IPS-20b (cell line): ENCODE results near the gene PSMC5.
"Not testable (repeated sequence)": the region's sequence is repeated elsewhere in the genome, so short reads cannot be mapped to it uniquely, and the experiment has no call there.

ENCODE experiments used
- H3K27ac ChIP-seq: one replicate; pipeline ENCODE4 v1.5.1; 2013; ENCODE audit warnings: low read length
- H3K27me3 ChIP-seq: 2 replicates; pipeline ENCODE4 v1.6.1; 2013; ENCODE audit warnings: mild to moderate bottlenecking, low read length, inconsistent platforms; ENCODE audit not compliant: insufficient read depth
- H3K36me3 ChIP-seq: 2 replicates; pipeline ENCODE4 v1.6.1; 2013; ENCODE audit warnings: low read depth, mild to moderate bottlenecking, inconsistent platforms, low read length, moderate library complexity; ENCODE audit not compliant: insufficient read depth
- H3K4me1 ChIP-seq: 2 replicates; pipeline ENCODE4 v1.6.1; 2013; ENCODE audit warnings: mild to moderate bottlenecking, control low read depth, inconsistent platforms, low read length, moderate library complexity; ENCODE audit not compliant: insufficient read depth
- H3K4me3 ChIP-seq: 2 replicates; pipeline ENCODE4 v1.5.1; 2013; ENCODE audit warnings: mild to moderate bottlenecking, low read length, inconsistent platforms
- H3K9ac ChIP-seq: 2 replicates; pipeline ENCODE4 v1.6.1; 2013; ENCODE audit warnings: low read depth, mild to moderate bottlenecking, inconsistent platforms, low read length, moderate library complexity
- H3K9me3 ChIP-seq: 2 replicates; pipeline ENCODE4 v1.6.1; 2013; ENCODE audit warnings: mild to moderate bottlenecking, low read depth, low read length, inconsistent platforms; ENCODE audit not compliant: insufficient read depth

PSMC5 gene

DNA sequence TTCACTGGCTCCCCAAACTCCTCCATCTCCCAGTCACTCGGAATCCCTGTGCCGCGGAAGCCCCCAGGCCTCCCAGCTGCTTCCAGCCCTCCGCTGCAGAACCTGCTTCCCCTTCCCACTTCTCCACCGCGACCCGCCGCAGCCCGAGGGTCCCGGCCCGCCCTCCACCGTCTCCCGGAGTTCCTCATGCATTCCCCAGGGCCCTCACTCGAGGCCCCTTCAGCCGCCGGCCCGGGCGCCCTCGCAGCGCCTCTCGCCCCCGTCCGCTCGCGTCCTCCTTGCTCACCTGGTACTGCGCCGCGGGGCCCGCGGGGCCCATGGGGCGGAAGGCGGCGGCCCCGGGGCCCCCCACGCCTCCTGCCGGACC is 14.9 kb downstream of the PSMC5 start:
- H3K9me3 ChIP-seq = no peaks in the 10 kb centered on the region
- H3K9ac ChIP-seq = peak overlapping the region; percentile 90
- peak overlapping the region; percentile 96 for H3K4me3 ChIP-seq
- H3K27ac ChIP-seq = no peak overlapping the region
- no peaks in the 10 kb centered on the region for H3K36me3 ChIP-seq
- peaks cover 21% of the 10 kb centered on the region for H3K27me3 ChIP-seq
- H3K4me1 ChIP-seq = peaks cover 25% of the 10 kb centered on the region

DNA sequence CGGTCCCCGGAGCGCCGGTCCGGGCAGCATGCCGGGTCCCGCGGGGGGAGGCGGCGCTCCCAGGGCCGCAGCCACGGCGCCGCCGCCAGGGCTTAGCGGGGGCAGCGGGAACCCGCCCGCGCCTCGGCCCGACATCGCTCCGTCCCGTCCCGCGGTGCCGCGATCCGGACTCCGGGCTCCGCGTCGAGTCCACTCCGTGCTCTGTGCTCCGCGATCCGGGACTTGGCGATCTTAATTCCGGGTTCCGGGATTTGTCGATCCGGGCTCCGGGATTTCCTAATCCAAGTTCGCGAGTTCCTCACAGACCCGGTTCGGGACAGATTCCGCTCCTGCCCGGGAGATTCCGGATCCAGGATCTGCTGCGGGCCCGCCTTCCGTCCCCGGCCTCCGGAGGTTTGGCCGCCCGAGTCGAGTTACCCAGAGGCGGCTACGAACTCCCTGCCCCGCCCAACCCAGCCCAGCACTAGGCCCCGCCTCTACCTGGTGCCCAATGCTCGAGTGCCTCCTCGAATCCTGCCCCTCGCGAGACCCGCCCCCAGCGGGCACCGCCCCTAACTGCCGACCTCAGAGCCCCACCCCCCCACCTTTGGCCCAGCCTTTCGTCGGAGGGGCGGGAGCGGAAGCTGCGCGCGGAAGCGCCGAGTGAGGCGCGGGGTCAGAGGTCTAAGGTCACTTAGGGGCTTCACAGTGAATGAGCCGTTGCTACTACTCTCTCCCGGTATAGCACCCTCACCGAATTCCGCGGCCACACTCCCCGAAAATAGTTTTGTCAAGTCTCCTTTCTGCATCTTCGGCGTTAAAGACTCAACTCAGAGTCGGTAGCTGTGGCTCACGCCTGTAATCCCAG is 15.5 kb downstream of the PSMC5 start, which contains the start of gene SMARCD2:
Gene SMARCD2, minus strand, starts transcription at position 146 of the 847 bp plus-strand sequence. Its CDS starts 11 bp downstream, at position 135.
- Histone ChIP-seq H3K36me3 (no peaks in the 10 kb centered on the region), H3K27ac (no peak within 1 kb of the TSS)

DNA sequence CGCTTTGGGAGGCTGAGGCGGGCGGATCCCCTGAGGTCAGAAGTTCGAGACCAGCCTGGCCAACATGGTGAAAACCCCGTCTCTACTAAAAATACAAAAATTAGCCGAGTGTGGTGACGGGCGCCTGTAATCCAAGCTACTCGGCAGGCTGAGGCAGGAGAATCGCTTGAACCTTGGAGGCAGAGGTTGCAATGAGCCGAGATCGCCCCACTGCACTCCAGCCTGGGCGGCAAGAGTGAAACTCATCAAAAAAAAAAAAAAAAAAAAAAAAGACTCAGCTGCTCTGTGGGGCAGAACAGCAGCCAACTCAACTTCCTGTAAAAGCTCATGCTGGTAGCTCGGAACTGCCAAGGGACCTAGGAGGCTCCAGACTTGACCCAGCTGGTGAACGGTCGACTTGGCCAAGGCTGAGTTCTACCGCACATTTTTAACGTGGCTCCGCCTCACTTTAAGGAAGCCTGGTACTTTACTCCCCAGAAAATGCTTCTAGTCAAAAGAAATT is 16.2 kb downstream of the PSMC5 start:
- peak overlapping the region; percentile 59; the same call in 1 of the 2 replicates for H3K9ac ChIP-seq
- peaks cover 34% of the 10 kb centered on the region for H3K27me3 ChIP-seq
- H3K36me3 ChIP-seq, H3K27ac ChIP-seq, H3K9me3 ChIP-seq: not testable (repeated sequence)
- peaks cover 20% of the 10 kb centered on the region for H3K4me1 ChIP-seq
- peak overlapping the region; percentile 83 for H3K4me3 ChIP-seq

More for the DNA sequence above, 15.5 kb downstream of the PSMC5 start, which contains the start of gene SMARCD2:
- Histone ChIP-seq H3K4me3 (peak within 1 kb of the TSS; percentile 96), H3K27me3 (peaks cover 27% of the 10 kb centered on the region), H3K4me1 (peaks cover 25% of the 10 kb centered on the region), H3K9me3 (no peaks in the 10 kb centered on the region), H3K9ac (peak within 1 kb of the TSS; percentile 90)

DNA sequence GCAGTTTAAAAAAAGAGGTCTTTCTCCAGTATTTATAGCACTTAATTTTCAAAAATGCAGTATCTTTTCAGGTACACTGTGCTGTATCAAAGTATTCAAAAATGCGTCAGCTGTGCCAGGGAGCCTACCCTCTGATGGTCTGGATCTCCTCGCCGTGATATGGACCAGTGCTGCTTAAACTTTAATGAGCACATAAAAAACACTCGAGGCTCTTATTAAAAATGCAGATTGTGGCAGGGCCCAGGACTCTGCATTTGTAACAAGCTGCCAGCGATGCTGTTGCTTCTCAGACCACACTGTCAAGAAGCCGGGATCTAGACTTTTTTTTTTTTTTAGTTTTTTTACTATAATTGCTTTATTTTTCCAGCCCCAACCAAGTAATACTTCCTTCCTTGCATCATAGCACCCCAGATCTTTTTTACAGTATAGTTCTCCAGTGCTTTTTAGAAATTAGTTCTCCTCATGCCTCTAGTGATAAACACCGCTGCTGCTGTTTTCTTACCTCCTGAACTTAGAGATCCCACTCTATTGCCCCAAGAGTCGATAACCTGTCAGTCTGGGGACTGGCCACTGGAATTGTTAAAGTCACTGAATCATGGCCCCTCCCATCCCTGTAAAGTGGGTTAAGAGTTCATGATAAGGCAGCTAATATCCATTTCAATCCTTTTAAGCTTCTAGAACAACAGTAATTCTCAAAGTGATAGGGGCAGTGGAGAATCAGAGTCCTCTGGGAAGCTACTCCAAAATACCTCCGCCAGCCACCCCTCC is 16.9 kb downstream of the PSMC5 start:
- Histone ChIP-seq H3K27me3 (peaks cover 40% of the 10 kb centered on the region), H3K9me3 (peaks cover 7% of the 10 kb centered on the region; the same call in 1 of the 2 replicates), H3K27ac (no peak overlapping the region), H3K4me3 (0 out of 2 replicates have a peak overlapping the region, but pooled peaks have one; percentile 83), H3K4me1 (peaks cover 13% of the 10 kb centered on the region), H3K36me3 (no peaks in the 10 kb centered on the region), H3K9ac (no peak overlapping the region)

DNA sequence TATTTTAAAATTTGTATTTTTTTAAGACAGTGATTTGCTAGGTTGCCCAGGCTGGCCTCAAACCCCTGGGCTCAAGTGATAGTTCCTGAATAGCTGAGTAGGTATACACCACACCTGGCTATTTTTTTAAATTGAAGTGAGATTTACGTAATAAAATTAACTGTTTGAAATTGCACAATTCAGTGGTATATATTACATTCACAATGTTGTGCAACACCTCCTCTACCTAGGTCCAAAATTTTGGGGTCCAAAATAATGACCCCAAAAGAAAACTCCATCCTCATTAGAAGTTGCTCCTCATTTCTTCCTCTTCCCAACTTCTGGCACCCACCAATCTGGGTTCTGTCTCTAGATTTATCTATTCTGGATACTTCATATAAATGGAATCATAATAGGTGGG is 18.3 kb downstream of the PSMC5 start:
- Histone ChIP-seq H3K36me3 (no peaks in the 10 kb centered on the region), H3K27ac (no peak overlapping the region), H3K27me3 (peaks cover 48% of the 10 kb centered on the region), H3K4me3 (no peak overlapping the region), H3K9me3 (peaks cover 7% of the 10 kb centered on the region; the same call in 1 of the 2 replicates), H3K9ac (no peak overlapping the region), H3K4me1 (peaks cover 9% of the 10 kb centered on the region)

DNA sequence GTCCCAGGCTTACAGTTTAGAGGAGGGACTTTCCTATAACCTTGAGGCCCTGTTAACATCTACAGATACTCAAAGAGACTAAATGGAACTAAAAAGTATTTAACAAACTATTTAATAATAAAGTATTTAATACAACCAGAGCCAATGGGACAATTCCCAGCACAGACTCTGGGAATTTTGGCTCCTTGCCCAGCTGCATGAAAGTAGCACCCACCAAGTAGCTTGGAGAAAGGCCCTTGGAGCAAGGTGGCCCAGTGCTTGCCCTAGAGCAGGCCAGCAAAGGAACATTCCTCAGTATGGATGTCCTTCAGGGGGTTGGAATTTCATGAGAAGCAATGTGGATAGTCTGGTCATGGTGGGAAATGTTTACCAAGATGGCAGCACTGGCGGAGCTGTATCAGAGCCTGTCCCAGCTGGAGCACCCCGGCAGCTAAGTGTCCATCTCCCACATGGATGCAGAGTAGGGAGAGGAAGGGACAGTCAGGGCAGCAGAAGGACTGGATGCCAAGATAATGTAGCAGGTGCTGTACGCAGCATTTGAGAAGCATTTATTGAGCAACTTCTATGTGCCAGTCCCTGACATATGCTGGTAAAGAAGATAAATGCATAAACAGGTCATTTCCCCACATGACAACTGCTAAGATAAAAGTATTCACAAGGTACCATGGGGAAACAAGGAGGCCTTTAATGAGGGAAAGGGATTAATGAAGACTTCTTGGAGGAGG is 20.5 kb downstream of the PSMC5 start:
- no peaks in the 10 kb centered on the region for H3K36me3 ChIP-seq
- peaks cover 48% of the 10 kb centered on the region for H3K27me3 ChIP-seq
- H3K9me3 ChIP-seq = peaks cover 7% of the 10 kb centered on the region; the same call in 1 of the 2 replicates
- no peak overlapping the region for H3K9ac ChIP-seq
- no peak overlapping the region for H3K27ac ChIP-seq
- H3K4me1 ChIP-seq = no peaks in the 10 kb centered on the region
- H3K4me3 ChIP-seq = no peak overlapping the region

DNA sequence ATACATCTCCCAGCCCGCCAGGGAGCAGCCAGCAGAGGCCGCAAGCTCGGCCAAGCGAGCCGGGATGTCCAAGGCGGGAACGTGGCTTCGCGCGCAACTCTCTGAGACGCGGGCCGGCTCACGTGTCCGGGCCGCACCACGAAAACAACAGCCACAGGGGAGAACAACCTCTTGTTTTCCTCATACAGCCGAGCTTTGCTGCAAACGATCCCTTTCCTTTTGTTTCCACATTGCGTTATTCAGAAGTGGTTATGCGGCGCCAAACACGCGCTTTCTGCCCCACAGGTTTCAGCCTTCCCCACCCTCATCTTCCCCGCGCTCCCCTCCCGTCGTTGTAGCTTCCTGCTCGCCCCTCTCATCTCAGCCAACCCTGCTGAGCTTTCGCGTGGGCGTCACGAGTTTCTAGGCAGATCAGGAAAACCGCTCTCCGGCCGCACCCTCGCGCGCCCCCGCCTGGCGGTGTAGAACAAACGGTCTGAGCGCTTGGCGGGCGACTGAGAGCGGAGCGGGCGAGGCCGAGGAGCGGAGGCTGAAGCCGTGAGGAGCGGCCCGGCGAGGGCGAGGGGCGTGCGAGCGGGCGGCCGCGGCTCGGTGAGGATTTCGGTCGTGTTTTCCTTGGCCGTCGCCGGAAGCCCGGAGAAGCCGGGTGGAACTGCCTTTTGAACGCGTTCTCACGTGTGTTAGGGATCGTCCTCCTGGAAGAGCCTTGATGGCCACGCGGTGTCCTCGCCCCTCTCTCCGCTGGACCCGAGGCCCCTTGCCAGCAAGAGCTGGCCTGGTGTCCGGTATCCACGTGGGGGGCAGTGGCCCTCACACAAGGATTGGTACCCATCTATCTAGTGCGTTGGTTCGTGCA is 21.8 kb downstream of the PSMC5 start:
- peaks cover 48% of the 10 kb centered on the region for H3K27me3 ChIP-seq
- H3K36me3 ChIP-seq = no peaks in the 10 kb centered on the region
- no peaks in the 10 kb centered on the region for H3K4me1 ChIP-seq
- H3K4me3 ChIP-seq = peak overlapping the region; percentile 49; the same call in 1 of the 2 replicates
- peak overlapping the region; percentile 86 for H3K9ac ChIP-seq
- peaks cover 7% of the 10 kb centered on the region; the same call in 1 of the 2 replicates for H3K9me3 ChIP-seq
- no peak overlapping the region for H3K27ac ChIP-seq

DNA sequence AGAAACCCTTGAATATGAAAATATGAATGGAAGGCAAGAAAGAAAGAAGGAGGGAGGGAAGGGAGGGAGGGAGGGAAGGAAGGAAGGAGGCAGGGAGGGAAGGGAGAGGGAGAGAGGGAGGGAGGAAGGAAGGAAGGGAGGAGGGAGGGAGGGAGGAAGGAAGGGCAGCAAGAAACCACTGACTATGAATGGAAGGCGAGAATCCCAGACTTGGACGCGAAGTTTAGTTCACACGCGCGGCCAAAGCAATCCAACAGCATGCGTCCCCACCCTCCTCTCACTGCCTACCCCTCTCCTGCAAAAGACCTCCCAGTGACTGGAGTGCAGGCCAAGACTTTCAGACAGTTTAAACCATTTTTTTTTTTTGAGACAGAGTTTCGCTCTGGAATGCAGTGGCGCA is 23.2 kb downstream of the PSMC5 start:
- H3K4me1 ChIP-seq = no peaks in the 10 kb centered on the region
- peaks cover 7% of the 10 kb centered on the region; the same call in 1 of the 2 replicates for H3K9me3 ChIP-seq
- H3K9ac ChIP-seq = no peak overlapping the region
- H3K4me3 ChIP-seq = no peak overlapping the region
- H3K36me3 ChIP-seq = no peaks in the 10 kb centered on the region
- no peak overlapping the region for H3K27ac ChIP-seq
- peaks cover 44% of the 10 kb centered on the region for H3K27me3 ChIP-seq

DNA sequence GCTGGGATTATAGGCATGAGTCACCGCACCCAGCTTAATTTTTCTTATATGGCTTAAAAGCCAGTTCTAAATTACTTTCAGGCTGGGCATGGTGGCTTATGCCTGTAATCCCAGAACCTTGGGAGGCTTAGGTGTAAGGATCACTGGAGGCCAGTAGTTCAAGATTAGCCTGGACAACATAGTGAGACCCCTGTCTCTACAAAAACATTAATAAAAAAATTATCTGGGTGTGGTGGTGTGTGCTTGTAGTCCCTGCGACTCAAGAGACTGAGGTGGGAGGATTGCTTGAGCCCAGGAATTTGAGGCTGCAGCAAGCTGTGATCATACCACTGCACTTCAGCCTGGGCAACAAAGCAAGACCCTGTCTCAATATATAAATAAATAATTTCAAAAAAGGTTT is 26.0 kb downstream of the PSMC5 start:
- Histone ChIP-seq H3K27me3 (peaks cover 16% of the 10 kb centered on the region), H3K4me1 (no peaks in the 10 kb centered on the region), H3K9me3 (peaks cover 2% of the 10 kb centered on the region; the same call in 1 of the 2 replicates), H3K4me3 (no peak overlapping the region), H3K27ac (no peak overlapping the region), H3K36me3 (no peaks in the 10 kb centered on the region), H3K9ac (no peak overlapping the region)

DNA sequence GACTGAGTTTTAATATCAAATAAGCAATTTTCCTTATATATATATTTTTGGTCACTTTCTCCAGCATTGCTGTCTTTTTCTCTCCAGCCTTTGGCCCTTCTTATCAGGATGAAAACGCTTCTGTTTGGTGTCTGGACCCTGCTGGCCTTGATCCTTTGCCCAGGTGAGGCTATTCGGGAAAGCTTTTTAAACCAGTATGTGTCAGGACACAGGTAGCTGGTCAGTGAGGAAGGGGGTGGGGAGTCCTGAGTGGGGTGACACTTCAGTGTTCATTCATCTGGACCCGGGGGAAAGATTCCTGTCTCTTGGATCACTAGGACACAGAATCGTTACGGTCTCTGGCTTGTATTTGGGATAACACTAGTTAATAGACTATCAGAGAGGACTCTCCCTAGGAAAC is 27.5 kb downstream of the PSMC5 start:
- Histone ChIP-seq H3K9ac (no peak overlapping the region), H3K27me3 (peaks cover 11% of the 10 kb centered on the region), H3K9me3 (no peaks in the 10 kb centered on the region), H3K27ac (no peak overlapping the region), H3K4me1 (no peaks in the 10 kb centered on the region), H3K36me3 (no peaks in the 10 kb centered on the region), H3K4me3 (no peak overlapping the region)
